NOMO-1 treated with DMSO at 0.1 percent for 48 hours (cell line): Measurements from ENCODE around the gene PRKD1.
"Not testable (repeated sequence)": the region's sequence is repeated elsewhere in the genome, so short reads cannot be mapped to it uniquely, and the experiment has no call there.

Experiments
- DNase-seq: peaks from one replicate; lab custom pipeline; 2025; ENCODE audit not compliant: unreplicated experiment; lab: John Stamatoyannopoulos, UW

PRKD1 gene

GRCh38 chr14:29839691-29840090 is 88.0 kb downstream of the PRKD1 start:
- DNase-seq, result not testable (repeated sequence)

GRCh38 chr14:29838752-29839151 is 88.9 kb downstream of the PRKD1 start:
- no peak for DNase-seq

DNA sequence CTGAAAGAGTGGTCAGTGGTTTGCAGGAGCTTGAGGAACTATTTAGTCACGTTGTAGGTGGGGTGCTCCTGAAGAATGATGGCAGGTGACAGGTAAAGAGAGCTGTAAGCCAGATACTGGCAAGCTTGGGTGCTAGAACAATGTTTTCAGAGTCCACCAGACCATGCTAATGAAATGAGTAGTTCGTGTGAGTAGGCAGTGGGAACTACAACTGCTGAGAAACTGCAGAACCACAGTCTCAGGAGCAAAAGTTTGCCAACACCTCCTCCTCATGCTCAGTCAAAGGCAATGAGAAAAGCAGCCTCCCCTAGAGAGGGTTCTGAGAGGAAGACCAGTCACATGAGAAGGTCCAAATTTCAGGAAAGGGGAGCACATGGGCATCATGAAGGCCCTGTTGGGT is 91.3 kb downstream of the PRKD1 start:
- DNase-seq, result no peak

GRCh38 chr14:29832042-29832441 is 95.6 kb downstream of the PRKD1 start:
- DNase-seq, result no peak

- no peak for DNase-seq
Observed at GRCh38 chr14:29829851-29830250, 97.8 kb downstream of the PRKD1 start.

DNA sequence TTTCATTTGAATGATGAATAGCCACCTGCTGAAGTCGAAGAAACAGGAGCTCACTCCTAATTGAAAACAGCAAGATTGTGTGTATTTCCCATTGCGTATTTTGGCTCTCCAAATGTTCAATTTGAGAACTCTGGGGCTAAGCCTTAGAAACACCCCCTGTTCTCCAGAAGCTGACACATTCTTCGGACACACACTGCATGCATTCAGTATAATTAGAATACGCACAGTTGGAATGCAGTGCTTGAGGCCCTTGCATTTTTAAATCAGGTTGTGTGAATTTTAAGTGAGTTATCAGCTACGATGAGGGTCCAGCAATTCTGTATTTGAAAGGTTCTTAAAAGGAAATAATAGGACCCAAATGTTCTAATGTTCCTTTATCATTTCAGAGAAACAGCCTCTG is 103.8 kb downstream of the PRKD1 start:
- DNase-seq, result no peak

GRCh38 chr14:29822430-29822709 is 105.3 kb downstream of the PRKD1 start:
- no peak for DNase-seq

GRCh38 chr14:29821661-29822429 is 105.8 kb downstream of the PRKD1 start:
- no peak for DNase-seq

DNA sequence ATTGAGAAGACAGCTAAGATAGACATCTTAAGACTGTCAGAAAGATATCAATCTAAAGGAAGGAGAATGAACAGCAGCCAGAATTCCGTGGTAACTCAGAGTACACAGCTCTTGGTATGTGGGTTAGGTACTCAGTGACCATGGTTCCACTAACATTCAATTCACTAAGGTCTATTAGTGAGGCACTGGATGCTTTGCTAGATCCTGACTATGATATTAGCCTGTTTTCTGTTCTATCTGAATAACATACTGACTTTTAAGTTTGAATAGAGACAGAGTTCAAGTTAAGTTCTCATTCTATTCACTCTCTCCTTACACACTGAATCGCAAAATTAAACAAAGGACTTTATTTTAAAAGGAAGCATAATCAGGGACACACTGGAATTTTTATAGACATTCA is 106.4 kb downstream of the PRKD1 start:
- DNase-seq, result no peak

- DNase-seq, result no peak
Observed at GRCh38 chr14:29820785-29821184, 106.9 kb downstream of the PRKD1 start.

DNA sequence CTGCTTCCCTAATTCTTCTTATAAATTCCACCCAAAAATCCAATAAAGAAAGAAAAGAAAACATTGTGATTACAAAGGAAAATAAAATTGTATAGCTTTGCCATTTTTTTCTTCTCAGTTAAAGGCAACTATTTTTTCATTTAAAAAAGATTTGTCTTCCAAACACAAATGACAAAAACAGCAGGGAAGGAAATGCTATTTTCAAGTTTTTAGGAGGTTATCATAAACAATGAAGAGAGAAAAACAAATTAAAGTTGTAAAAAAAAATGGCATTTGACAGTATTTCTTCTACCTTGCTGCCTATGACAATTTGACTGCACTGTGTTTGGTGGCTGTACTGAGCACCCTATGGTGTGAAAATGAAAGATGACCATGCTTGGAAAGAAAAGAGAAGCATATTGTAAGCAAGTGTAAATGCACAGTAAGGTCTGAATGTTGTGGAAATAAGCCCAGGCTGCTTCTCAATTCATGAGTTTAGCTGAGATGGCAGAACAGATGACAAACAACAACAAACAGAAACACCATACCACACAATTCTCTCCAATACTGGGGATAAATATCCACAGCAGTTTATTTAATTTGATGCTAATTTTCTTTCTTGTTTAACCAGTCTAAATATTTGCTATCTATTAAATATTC is 109.8 kb downstream of the PRKD1 start:
- DNase-seq, result no peak

- no peak for DNase-seq
Observed at GRCh38 chr14:29815016-29815674, 112.5 kb downstream of the PRKD1 start.

GRCh38 chr14:29814156-29815015 is 113.3 kb downstream of the PRKD1 start:
- no peak for DNase-seq

DNA sequence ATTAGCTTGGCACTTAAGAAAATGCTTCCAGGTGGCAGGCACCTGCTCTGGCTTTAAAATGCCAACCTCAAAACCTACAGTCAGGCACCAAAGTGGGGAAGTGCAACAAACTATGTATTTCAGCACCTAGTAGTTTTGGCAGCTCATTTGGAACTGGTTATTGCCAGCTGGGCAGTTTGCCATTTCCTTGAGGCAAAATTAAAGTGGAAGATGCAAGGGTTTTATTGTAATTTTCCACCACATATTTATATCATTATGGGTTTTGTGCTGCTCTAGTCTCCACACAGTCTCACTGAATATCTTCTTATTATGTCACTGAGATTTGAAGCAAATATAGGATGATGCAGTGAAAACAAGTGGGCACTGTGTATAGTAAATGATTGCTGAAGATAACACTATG is 117.0 kb downstream of the PRKD1 start:
- DNase-seq, result no peak

DNA sequence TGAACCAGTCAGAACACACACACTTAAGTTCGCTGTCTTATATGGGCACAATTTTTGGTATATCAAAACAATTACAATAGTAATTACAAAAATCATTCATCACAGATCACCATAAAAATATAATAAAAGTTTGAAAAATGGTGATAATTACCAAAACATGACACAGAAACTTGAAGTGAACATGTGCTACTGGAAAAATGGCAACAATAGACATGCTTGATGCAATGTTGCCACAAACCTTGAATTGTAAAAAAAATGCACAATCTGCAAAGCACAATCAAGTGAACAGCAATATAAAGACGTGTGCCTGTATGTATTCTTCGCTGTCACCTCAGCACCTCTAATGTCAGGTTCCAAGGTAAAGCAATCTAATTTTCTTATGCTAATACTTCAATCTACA is 117.6 kb downstream of the PRKD1 start:
- no peak for DNase-seq

GRCh38 chr14:29806124-29806517 is 121.5 kb downstream of the PRKD1 start:
- no peak for DNase-seq

- DNase-seq, result no peak
Observed at GRCh38 chr14:29805415-29806123, 122.1 kb downstream of the PRKD1 start.

GRCh38 chr14:29804481-29805266 is 123.0 kb downstream of the PRKD1 start:
- DNase-seq, result no peak

DNA sequence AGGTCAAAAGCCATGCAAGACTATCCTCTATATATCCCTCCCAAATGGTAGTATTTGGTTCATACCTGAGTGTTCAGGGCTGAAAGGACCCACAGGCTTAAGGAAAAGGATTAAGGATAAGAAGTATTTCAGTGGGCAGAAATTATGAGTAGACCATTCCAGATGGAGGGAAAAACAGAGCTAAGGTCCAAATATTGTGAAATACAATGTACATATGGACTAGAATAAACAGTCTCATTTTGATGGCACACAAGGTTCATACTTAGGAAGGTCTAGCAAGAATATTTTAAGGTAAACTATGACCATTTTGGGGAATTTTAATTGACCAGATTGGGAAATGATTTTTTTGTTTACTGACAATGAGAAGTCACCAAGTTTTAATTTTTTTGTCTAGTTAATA is 124.6 kb downstream of the PRKD1 start:
- DNase-seq, result no peak

DNA sequence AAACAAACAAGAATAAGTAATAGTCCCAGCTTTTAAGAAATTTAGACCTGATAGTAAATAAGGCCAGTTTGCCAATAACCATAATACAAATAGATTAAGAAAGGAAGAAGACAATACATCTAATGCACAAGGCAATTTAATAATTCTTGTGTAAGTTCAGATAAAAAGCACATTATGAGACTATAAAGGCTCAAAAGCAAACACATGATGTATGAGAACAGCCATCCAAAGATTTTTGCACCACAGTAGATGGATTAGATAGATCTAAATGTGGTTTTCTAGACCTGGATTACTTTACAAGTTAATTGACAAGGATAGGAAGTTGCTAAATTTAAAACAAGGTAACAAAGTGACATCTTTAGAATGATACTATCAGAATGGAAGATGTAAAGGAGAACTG is 125.4 kb downstream of the PRKD1 start:
- DNase-seq, result no peak
